ENCODE data around the gene MYH15. TPM values are rescaled to one million over a fixed set of nuclear protein-coding genes. Genes with fewer than 3 reads are reported as not detected.

Gene MYH15
- total and polyA plus RNA-seq, 2 of the 4 experiments (the other 2 are of a cell fraction): 0.10 to 0.36 TPM

DNA sequence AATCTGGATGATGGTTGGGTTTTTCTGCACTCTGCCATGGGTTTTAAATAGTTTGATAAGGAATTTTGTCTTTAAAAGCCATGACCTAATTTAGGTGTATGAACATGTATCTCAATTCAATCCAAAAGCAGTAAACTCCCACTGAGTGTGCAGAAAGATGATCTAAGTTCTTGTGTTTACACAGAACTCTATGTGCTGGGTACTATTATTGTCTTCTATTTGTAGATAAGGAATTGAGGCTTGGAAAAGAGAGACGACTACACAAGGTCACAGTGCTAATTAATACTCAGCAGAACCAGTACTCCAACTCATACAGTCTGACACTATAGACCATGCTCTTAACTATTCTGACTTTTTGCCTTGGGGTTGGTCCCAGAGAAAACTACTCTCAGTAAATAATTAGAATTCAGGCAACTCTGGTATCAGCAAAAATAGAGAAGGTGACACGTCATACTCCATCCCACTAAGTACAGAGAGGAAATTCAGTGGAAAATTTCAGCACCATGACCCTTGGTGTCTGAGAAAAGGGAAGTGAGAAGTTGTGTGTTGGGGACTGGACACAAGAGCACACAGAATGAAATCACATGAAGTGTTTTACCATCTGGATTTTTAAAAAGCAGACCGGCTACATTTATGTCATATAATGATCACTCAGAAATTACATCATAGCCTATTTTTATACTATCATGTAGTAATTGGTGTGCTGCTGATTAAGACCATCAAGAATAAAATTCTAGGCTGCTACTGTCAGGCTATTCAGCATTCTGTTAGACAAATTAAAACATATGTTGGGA lies 18.3 kb upstream of the MYH15 start:
- dilution Hi-C loops (cut with HindIII; ENCODE audit: low sequenced_read_pairs, unreplicated experiment): no loop called here
- no peaks in the 10 kb centered on the region for H3K4me1 ChIP-seq (ENCODE audit: control insufficient read depth, insufficient read depth, low read length)
- no peak overlapping the region for H2AK5ac ChIP-seq (ENCODE audit: low read depth, low read length)
- H3K9me3 ChIP-seq (ENCODE audit: control insufficient read depth, insufficient read depth, low read length): no peaks in the 10 kb centered on the region
- no peak overlapping the region for H3K56ac ChIP-seq (ENCODE audit: extremely low read depth, insufficient read depth, low read length)
- intact Hi-C loops (cut with micrococcal nuclease): no loop called here
- in situ Hi-C loops (cut with MboI; ENCODE audit: low sequenced_read_pairs): no loop called here
- H3K27ac ChIP-seq (ENCODE audit: insufficient read depth, low read length): no peak overlapping the region
- no peak overlapping the region for H3K23ac ChIP-seq (ENCODE audit: low read depth, low read length)
- no peak overlapping the region for H2BK15ac ChIP-seq (ENCODE audit: low read depth, low read length)
- H3K14ac ChIP-seq (replicated peaks; ENCODE audit: low read depth, low read length): no peak overlapping the region
- DNase-seq (no peak), ATAC-seq (ENCODE audit: low read depth) (no peak)
- no peak overlapping the region for H4K5ac ChIP-seq (ENCODE audit: low read depth, low read length)
- no peaks in the 10 kb centered on the region for H4K20me1 ChIP-seq (ENCODE audit: insufficient read depth, low read length)
- H3K4me3 ChIP-seq (ENCODE audit: insufficient read depth, low read depth, low read length): no peak overlapping the region
- no peaks in the 10 kb centered on the region for H3K9me1 ChIP-seq (ENCODE audit: insufficient read depth, low read length)
- POLR2A ChIA-PET (ENCODE audit: unreplicated experiment): no interaction called here
- H4K8ac ChIP-seq (ENCODE audit: low read depth in 2 of 2, low read length in 2 of 2): no peak overlapping the region
- no peak overlapping the region for H2AK9ac ChIP-seq (replicated peaks; ENCODE audit: low read depth, low read length, poor library complexity)
- H4K91ac ChIP-seq (ENCODE audit: insufficient read depth, low read depth, low read length): no peak overlapping the region
- no peak overlapping the region for H2AFZ ChIP-seq (replicated peaks; ENCODE audit: low read length, poor library complexity)
- H3K4ac ChIP-seq (ENCODE audit: low read depth, low read length): no peak overlapping the region
- H2BK120ac ChIP-seq (ENCODE audit: low read depth, low read length): no peak overlapping the region
- BruUV-seq (replicated peaks): no TSS peak
- no peaks in the 10 kb centered on the region for H3K79me1 ChIP-seq (ENCODE audit: low read depth in 1 of 2, low read length in 2 of 2)
- no peak overlapping the region for H3K9ac ChIP-seq (ENCODE audit: low read depth, low read length)
- H3K4me2 ChIP-seq (ENCODE audit: low read depth, low read length): no peak overlapping the region
- no peak overlapping the region for H3K18ac ChIP-seq (ENCODE audit: low read depth, low read length)
- WGBS, 2 experiments (ENCODE audit: extremely low coverage in 2 of 2, insufficient read length in 1 of 2): no CpG with 5 or more reads among the region's 3 CpGs
- H3K27me3 ChIP-seq (ENCODE audit: control insufficient read depth, insufficient read depth, low read length): no peaks in the 10 kb centered on the region; the same call in 1 of the 2 replicates
- H3K36me3 ChIP-seq (ENCODE audit: control insufficient read depth, insufficient read depth, low read length): no peaks in the 10 kb centered on the region
- H2BK5ac ChIP-seq (ENCODE audit: low read depth, low read length, poor library complexity, severe bottlenecking): no peak overlapping the region
- TF ChIP-seq MXI1 (IDR thresholded peaks at IDR 0.05; ENCODE audit: borderline replicate concordance, low read depth, low read length): no peak
- no peak for TF ChIP-seq CHD1 (IDR thresholded peaks at IDR 0.05; ENCODE audit: low read depth, low read length)
- no peak for TF ChIP-seq MAZ (IDR thresholded peaks at IDR 0.05; ENCODE audit: borderline replicate concordance, low read depth, low read length)
- TF ChIP-seq RFX5 (IDR thresholded peaks at IDR 0.05; ENCODE audit: low read depth, low read length): no peak
- no peak for TF ChIP-seq ELK1 (IDR thresholded peaks at IDR 0.05; ENCODE audit: borderline replicate concordance, low read depth, low read length)
- no peak for TF ChIP-seq BHLHE40 (IDR thresholded peaks at IDR 0.05; ENCODE audit: low read depth, low read length)
- TF ChIP-seq, protein P1, sequence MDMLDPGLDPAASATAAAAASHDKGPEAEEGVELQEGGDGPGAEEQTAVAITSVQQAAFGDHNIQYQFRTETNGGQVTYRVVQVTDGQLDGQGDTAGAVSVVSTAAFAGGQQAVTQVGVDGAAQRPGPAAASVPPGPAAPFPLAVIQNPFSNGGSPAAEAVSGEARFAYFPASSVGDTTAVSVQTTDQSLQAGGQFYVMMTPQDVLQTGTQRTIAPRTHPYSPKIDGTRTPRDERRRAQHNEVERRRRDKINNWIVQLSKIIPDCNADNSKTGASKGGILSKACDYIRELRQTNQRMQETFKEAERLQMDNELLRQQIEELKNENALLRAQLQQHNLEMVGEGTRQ (IDR thresholded peaks at IDR 0.05; ENCODE audit: low read depth, low read length): no peak
- TF ChIP-seq NFE2L2 (IDR thresholded peaks at IDR 0.05; ENCODE audit: low read depth, low read length): no peak
- TF ChIP-seq SMC3 (IDR thresholded peaks at IDR 0.05; ENCODE audit: low read depth, low read length): no peak
- no peak for TF ChIP-seq RCOR1 (IDR thresholded peaks at IDR 0.05; ENCODE audit: insufficient replicate concordance, low read length)
- no peak for TF ChIP-seq MAFK (IDR thresholded peaks at IDR 0.05; ENCODE audit: low read depth, low read length)
- TF ChIP-seq FOS (IDR thresholded peaks at IDR 0.05; ENCODE audit: low read depth, low read length): no peak
- TF ChIP-seq CEBPB (IDR thresholded peaks at IDR 0.05; ENCODE audit: low read depth, low read length): no peak
- TF ChIP-seq, protein P2, sequence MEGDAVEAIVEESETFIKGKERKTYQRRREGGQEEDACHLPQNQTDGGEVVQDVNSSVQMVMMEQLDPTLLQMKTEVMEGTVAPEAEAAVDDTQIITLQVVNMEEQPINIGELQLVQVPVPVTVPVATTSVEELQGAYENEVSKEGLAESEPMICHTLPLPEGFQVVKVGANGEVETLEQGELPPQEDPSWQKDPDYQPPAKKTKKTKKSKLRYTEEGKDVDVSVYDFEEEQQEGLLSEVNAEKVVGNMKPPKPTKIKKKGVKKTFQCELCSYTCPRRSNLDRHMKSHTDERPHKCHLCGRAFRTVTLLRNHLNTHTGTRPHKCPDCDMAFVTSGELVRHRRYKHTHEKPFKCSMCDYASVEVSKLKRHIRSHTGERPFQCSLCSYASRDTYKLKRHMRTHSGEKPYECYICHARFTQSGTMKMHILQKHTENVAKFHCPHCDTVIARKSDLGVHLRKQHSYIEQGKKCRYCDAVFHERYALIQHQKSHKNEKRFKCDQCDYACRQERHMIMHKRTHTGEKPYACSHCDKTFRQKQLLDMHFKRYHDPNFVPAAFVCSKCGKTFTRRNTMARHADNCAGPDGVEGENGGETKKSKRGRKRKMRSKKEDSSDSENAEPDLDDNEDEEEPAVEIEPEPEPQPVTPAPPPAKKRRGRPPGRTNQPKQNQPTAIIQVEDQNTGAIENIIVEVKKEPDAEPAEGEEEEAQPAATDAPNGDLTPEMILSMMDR (conservative IDR thresholded peaks at IDR 0.05; ENCODE audit: low read depth, low read length): no peak
- TF ChIP-seq RAD21 (IDR thresholded peaks at IDR 0.05; ENCODE audit: low read length): no peak
- no peak for TF ChIP-seq POLR2A (IDR thresholded peaks at IDR 0.05; ENCODE audit: low read depth, low read length)
- CTCF ChIA-PET: no interaction called here
- no peak overlapping the region for H2BK20ac ChIP-seq (ENCODE audit: low read depth, low read length)

Measured in IMR-90 (cell line).